ENCODE measurements around the gene PIK3R5. TPM values are rescaled to one million over a fixed set of nuclear protein-coding genes. Genes with fewer than 3 reads are reported as not detected.
A peak's percentile ranks its signal among the peaks of the same experiment; 100 is the strongest.

Gene PIK3R5
- total and polyA plus RNA-seq, 12 donors = 0.66 to 10.1 (median 2.2) TPM

DNA sequence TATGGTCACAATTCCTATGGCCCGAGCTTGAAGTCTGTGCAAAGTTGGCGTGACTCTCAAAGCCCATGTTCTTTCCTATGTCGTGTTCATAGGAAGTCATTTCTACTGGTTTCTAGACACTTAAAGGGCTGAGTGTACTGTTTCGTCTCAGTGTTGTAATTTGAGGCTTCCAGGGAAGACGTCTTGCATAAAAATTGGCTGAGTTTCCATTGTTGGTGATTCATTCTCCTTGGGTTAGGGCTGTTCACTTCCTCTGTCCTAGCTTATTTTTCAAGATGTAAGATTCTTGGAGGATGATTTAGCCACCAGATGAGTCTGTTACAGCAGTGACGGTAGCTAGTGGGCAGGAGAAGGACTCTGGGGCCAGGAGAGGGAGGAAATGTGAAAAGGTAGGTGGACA, 43.1 kb downstream of the PIK3R5 start:
- no peak for DNase-seq
- Histone ChIP-seq H3K9me3 (peaks cover 0 to 28% (median 15%) of the 10 kb centered on the region in 11 donors), H3K27me3 (peaks cover 0 to 27% (median 6%) of the 10 kb centered on the region in 7 donors), H3K4me3 (no peak overlapping the region), H3K4me1 (peaks cover 0 to 37% (median 0%) of the 10 kb centered on the region in 9 donors), H3K36me3 (no peaks in the 10 kb centered on the region), H3K27ac (peak overlapping the region in 3 of 10 donors; percentile 31 to 86 (median 51))
- 33 to 39% methylated on average over 6 of the region's 6 CpGs for WGBS, 2 donors
- ATAC-seq = peak; percentile 12 to 87 (median 74)
- intact Hi-C loops (cut with DNase I) = no loop called here
- TF ChIP-seq, protein P1, sequence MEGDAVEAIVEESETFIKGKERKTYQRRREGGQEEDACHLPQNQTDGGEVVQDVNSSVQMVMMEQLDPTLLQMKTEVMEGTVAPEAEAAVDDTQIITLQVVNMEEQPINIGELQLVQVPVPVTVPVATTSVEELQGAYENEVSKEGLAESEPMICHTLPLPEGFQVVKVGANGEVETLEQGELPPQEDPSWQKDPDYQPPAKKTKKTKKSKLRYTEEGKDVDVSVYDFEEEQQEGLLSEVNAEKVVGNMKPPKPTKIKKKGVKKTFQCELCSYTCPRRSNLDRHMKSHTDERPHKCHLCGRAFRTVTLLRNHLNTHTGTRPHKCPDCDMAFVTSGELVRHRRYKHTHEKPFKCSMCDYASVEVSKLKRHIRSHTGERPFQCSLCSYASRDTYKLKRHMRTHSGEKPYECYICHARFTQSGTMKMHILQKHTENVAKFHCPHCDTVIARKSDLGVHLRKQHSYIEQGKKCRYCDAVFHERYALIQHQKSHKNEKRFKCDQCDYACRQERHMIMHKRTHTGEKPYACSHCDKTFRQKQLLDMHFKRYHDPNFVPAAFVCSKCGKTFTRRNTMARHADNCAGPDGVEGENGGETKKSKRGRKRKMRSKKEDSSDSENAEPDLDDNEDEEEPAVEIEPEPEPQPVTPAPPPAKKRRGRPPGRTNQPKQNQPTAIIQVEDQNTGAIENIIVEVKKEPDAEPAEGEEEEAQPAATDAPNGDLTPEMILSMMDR (IDR thresholded peaks at IDR 0.05) = no peak

DNA sequence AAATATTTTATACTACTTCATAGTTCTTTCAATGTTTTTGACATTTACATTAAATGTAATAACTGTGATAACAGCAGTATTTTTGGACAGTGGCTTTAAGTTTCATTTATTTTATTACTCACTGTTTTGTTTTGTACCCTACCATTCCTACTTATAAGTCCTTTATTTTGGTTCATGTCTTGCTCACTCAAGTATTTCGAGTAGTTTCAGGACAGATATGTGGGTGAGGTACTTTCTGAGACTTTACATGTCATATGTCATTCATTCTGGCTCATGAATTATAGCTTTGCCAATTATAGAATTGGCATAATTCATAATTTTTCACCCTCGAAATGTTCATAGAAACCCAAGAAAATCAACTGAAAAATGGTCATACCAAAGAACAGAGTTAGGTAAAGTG, 44.4 kb downstream of the PIK3R5 start:
- DNase-seq (no peak), ATAC-seq (no peak)
- Histone ChIP-seq H3K9me3 (peaks cover 0 to 22% (median 12%) of the 10 kb centered on the region in 11 donors), H3K4me1 (peaks cover 0 to 46% (median 0%) of the 10 kb centered on the region in 9 donors), H3K36me3 (no peaks in the 10 kb centered on the region), H3K4me3 (no peak overlapping the region), H3K27me3 (peaks cover 0 to 18% (median 5%) of the 10 kb centered on the region in 7 donors), H3K27ac (no peak overlapping the region)
- intact Hi-C loops (cut with DNase I) = no loop called here
- 54 to 59% methylated on average over 2 of the region's 2 CpGs for WGBS, 2 donors
- TF ChIP-seq, protein P1 (IDR thresholded peaks at IDR 0.05) = no peak

- TF ChIP-seq, protein P1 (IDR thresholded peaks at IDR 0.05) = no peak
- intact Hi-C loops (cut with DNase I) = no loop called here
- Histone ChIP-seq H3K9me3 (peaks cover 0 to 22% (median 12%) of the 10 kb centered on the region in 11 donors), H3K27ac (peak overlapping the region in 1 of 10 donors; percentile 49), H3K36me3 (no peaks in the 10 kb centered on the region), H3K27me3 (peaks cover 0 to 20% (median 4%) of the 10 kb centered on the region in 7 donors), H3K4me1 (peaks cover 0 to 61% (median 0%) of the 10 kb centered on the region in 9 donors), H3K4me3 (no peak overlapping the region)
- DNase-seq = no peak
- no peak for ATAC-seq
- 53 to 67% methylated on average over 3 of the region's 3 CpGs for WGBS, 2 donors
Observed at GRCh38 chr17:8918807-8919465, 46.6 kb downstream of the PIK3R5 start.

DNA sequence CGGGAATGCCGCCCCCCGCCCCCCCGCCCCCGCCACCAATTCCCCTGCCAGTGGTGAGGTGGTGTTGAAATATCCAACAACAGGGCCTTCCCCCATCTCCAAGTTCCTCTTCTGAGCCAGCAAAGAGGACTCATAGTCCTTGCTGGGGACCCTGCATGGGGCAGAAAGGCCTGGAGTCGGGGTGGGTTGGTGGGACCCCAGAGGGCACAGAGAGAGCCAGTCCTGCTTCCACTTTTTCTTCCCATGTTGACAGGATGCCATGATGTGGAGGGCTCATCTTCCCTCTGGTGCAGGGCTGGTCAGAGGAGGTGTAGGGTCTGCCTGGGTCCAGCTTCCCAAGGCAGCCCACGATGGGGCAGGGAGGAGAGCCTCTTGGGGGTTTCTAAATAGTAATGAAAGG, 49.0 kb downstream of the PIK3R5 start:
- Histone ChIP-seq H3K4me3 (no peak overlapping the region), H3K36me3 (no peaks in the 10 kb centered on the region), H3K9me3 (peaks cover 0 to 22% (median 12%) of the 10 kb centered on the region in 11 donors), H3K27me3 (peaks cover 0 to 34% (median 23%) of the 10 kb centered on the region in 7 donors), H3K4me1 (peaks cover 0 to 45% (median 0%) of the 10 kb centered on the region in 9 donors), H3K27ac (peak overlapping the region in 1 of 10 donors; percentile 84)
- intact Hi-C loops (cut with DNase I) = no loop called here
- WGBS, 2 donors = 72 to 73% methylated on average over 5 to 7 of the region's 7 CpGs
- peak in 6 of 8 donors; percentile 48 to 72 (median 72) for ATAC-seq
- TF ChIP-seq, protein P1 (IDR thresholded peaks at IDR 0.05) = no peak
- DNase-seq = no peak
